HAP-1 (cell line): Measurements from ENCODE around the gene MTA2.
"Not testable (repeated sequence)": the region's sequence is repeated elsewhere in the genome, so short reads cannot be mapped to it uniquely, and the experiment has no call there.

ENCODE experiments used
- DNase-seq, 2 experiments: peaks; one replicate each; pipeline ENCODE4 v3.0.0-alpha.2; 2016 to 2020; ENCODE audit warnings: low spot score in 2 of 2
- H3K27me3 ChIP-seq: fragments of 250-450 bp; sonication (Bioruptor Pico); 2 replicates; pipeline ENCODE4 v1.5.1; 2020; ENCODE audit warnings: low read depth, mild to moderate bottlenecking, moderate library complexity
- H3K36me3 ChIP-seq: fragments of 250-450 bp; sonication (Bioruptor Pico); replicated peaks from 2 replicates; pipeline ENCODE4 v1.5.1; 2020; ENCODE audit warnings: mild to moderate bottlenecking
- H3K4me1 ChIP-seq: fragments of 250-450 bp; sonication (Bioruptor Pico); 2 replicates; pipeline ENCODE4 v1.5.1; 2020; ENCODE audit warnings: mild to moderate bottlenecking
- H3K4me3 ChIP-seq: fragments of 250-450 bp; sonication (Bioruptor Pico); 2 replicates; pipeline ENCODE4 v1.5.1; 2020; ENCODE audit warnings: mild to moderate bottlenecking, moderate library complexity
- H3K9me3 ChIP-seq: fragments of 250-450 bp; sonication (Bioruptor Pico); 2 replicates; pipeline ENCODE4 v1.5.1; 2020; ENCODE audit warnings: mild to moderate bottlenecking, moderate library complexity
- in situ Hi-C: fragments of 300-500 bp; cut with MboI; formaldehyde crosslinking; loops from 3 replicates; pipeline ENCODE4 v1.14.3; 2020; ENCODE audit warnings: low sequenced_read_pairs, inconsistent platforms, mixed read lengths

MTA2 gene

DNA sequence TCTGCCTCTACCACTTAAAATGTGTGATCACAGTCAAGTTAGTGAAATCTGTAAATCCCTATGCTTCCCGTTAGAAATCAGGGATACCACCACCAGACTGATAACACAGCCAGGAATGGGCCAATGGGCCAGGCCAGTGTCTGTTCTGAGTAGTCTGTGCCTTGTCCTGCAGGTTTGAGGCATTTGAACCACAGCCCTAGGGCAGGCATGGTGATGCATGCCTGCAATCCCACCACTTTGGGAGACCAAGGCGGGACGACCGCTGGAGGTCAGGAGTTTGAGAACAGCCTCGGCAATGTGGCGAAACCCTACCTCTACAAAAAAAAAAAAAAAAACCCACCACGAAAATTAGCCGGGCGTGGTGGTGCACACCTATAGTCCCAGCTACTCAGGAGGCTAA lies 43.0 kb downstream of the MTA2 start:
- H3K36me3 ChIP-seq: peaks cover 73% of the 10 kb centered on the region
- in situ Hi-C loops: no loop called here

GRCh38 chr11:62556875-62557631 lies 44.6 kb downstream of the MTA2 start:
- Histone ChIP-seq H3K9me3 (no peaks in the 10 kb centered on the region), H3K36me3 (peaks cover 57% of the 10 kb centered on the region), H3K4me3 (no peak overlapping the region), H3K4me1 (peaks cover 18% of the 10 kb centered on the region), H3K27me3 (no peaks in the 10 kb centered on the region)
- no peak for DNase-seq
- in situ Hi-C loops: no loop called here

More for the DNA sequence above, 43.0 kb downstream of the MTA2 start:
- H3K9me3 ChIP-seq: no peaks in the 10 kb centered on the region
- H3K27me3 ChIP-seq: no peaks in the 10 kb centered on the region
- peaks cover 3% of the 10 kb centered on the region for H3K4me1 ChIP-seq
- DNase-seq: no peak
- H3K4me3 ChIP-seq: no peak overlapping the region

DNA sequence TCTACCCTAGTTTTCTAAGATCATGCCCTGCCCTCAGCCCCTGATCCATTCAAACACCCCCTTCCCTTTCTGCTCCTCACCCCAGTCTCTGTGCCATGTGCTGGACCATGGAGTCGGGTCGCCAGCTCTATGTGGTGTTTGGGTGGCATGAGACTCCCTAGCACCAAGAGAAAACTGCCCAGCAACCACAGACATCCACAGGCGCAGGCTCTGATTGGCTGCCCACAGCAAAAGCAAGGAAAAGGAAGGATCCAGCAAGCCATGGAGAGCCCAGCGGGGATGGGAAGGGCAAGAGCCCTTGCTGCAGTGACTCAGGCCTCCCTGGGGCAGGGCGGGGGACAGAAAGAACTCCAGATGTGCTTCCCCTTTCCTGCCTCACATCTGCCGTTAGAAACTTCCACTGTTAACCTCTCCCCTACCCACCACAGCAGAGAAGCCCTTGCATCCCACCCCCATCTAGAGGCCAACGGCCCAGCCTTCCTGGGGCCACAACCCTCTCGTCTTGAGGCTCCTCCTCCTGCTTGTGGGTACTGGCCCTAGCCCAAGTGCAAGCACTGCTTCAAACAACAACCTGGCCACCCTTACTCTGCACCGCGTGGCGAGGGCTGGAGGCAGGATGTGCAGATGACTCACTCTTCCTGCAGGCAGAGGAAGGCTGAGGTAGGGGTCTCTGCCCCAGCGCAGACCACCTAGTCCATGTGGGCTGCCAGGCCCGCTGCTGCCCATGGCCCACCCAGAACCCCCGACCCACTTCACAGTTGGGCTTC lies 45.4 kb downstream of the MTA2 start:
- Histone ChIP-seq H3K36me3 (peaks cover 52% of the 10 kb centered on the region), H3K4me3 (no peak overlapping the region), H3K4me1 (peaks cover 24% of the 10 kb centered on the region), H3K27me3 (no peaks in the 10 kb centered on the region), H3K9me3 (no peaks in the 10 kb centered on the region)
- in situ Hi-C loops: no loop called here
- peak in 1 of 2 experiments; percentile 67 for DNase-seq

- H3K9me3 ChIP-seq: no peaks in the 10 kb centered on the region
- H3K4me1 ChIP-seq: peaks cover 21% of the 10 kb centered on the region
- DNase-seq: peak in 1 of 2 experiments; percentile 21
- no peak overlapping the region for H3K4me3 ChIP-seq
- in situ Hi-C loops: no loop called here
- no peaks in the 10 kb centered on the region for H3K27me3 ChIP-seq
- peaks cover 45% of the 10 kb centered on the region for H3K36me3 ChIP-seq
Measured at GRCh38 chr11:62555464-62556107, 46.1 kb downstream of the MTA2 start.

DNA sequence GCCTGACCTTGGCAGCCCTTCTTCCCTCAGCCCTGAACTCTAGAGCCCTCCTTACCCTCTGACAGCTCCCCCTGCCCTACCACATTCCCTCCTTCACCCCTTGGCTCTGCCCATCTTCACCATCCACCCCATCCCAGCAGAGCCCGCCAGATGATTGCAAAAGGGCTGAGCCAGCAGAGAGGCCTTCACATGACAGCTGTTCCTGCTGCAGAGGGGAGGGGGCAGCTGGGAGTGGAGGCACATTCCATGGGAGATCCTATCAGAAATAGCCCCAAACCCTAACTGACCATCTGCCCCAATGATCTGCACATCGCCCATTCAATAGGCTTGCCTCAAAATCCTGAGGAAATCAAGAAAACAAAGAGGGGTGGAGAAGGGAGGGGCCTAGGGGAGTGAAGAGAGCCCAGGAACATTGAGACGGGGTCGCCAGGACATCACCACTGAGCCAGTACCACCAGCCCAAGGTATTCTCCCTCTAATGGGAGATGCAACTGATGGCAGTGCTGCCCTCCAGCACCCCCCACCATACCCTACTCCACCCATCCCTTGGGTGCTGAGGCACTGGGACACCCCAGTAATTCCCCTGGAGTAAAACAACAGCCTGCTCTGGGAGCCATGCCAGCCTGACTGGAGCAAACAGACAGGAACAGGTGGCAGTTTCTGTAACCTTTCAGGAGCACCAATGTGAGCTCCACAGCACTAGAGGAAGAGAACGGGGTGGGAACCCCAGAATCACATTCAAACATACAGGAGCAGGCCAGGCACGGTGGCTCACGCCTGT lies 47.1 kb downstream of the MTA2 start:
- Histone ChIP-seq H3K9me3 (no peaks in the 10 kb centered on the region), H3K4me3 (no peak overlapping the region), H3K36me3 (peaks cover 35% of the 10 kb centered on the region), H3K27me3 (no peaks in the 10 kb centered on the region), H3K4me1 (peaks cover 21% of the 10 kb centered on the region)
- in situ Hi-C loops: no loop called here
- no peak for DNase-seq

- DNase-seq: no peak
- Histone ChIP-seq H3K27me3 (no peaks in the 10 kb centered on the region), H3K9me3 (no peaks in the 10 kb centered on the region), H3K4me3 (no peak overlapping the region), H3K36me3 (peaks cover 28% of the 10 kb centered on the region), H3K4me1 (peaks cover 21% of the 10 kb centered on the region)
- in situ Hi-C loops: no loop called here
Measured at GRCh38 chr11:62553839-62554361, 47.8 kb downstream of the MTA2 start.

DNA sequence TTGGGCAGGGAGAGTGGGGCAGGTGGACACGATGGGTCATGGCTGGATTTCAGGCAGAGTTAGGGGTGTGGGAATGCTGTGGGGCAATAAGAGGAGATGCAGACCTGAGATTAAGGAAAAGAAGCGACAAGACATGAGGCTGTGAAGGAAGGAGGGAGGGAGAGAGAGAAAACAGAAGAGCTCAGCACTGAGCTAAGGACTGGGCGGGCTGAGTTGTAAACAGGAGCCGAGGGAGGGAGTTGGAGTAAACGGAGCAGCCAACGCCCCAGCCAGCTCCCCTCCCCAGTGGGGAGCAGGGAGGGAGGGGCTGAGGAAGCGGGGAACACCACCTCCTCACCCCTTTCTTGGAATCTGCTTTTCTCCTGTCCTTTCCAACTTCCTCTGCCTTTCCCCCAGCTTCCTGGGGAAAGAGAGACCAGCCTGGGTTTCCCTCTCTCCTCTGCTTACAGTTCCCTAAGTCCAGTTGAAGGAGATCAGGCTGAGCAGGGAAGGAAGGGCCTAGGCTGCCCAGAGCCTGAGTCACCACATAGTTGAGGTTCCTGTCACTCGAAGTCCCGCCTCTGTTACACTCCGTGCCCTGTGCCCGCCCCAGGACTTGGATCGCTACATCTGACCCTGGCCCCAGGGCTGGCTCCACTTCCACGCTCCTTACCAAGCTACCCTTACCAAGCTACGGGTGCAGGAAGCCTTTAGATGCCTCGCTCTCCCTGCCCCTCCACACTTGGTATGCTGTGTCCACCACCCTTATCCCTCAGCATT lies 48.4 kb downstream of the MTA2 start:
- Histone ChIP-seq H3K9me3 (no peaks in the 10 kb centered on the region), H3K4me3 (no peak overlapping the region), H3K4me1 (peaks cover 21% of the 10 kb centered on the region), H3K36me3 (peaks cover 23% of the 10 kb centered on the region), H3K27me3 (no peaks in the 10 kb centered on the region)
- DNase-seq: peak in 1 of 2 experiments; percentile 67
- in situ Hi-C loops: no loop called here

DNA sequence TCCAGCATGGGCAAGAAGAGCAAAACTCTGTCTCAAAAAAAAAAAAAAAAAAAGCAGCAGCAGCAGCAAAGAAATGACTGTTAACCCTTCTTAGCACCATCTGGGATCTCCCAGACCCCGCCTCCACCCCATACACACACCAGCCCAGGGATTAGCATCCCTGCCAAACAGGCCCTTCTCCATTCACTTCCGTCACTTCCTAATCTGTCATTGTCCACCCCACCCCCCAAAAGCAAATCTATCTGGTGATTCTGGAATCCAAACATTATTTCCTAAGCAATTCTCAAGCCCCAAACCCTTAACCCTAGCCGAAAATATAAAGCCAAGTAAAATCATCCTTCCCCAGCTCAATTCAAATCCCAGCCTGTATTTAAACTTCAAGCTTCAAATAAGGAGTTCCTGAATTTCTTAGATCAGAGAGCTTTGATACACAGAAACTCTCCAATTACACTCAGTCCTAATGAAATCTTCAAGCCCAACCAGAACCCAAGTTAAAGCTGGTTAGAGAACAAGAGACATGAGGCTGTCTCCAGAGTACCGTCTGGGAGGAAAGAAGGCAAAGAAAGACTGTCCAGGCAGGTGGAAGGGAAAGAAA lies 49.1 kb downstream of the MTA2 start:
- Histone ChIP-seq H3K27me3 (no peaks in the 10 kb centered on the region), H3K4me3 (no peak overlapping the region), H3K36me3 (peaks cover 16% of the 10 kb centered on the region), H3K9me3 (no peaks in the 10 kb centered on the region), H3K4me1 (peaks cover 21% of the 10 kb centered on the region)
- DNase-seq: peak in 1 of 2 experiments; percentile 72
- in situ Hi-C loops: no loop called here

DNA sequence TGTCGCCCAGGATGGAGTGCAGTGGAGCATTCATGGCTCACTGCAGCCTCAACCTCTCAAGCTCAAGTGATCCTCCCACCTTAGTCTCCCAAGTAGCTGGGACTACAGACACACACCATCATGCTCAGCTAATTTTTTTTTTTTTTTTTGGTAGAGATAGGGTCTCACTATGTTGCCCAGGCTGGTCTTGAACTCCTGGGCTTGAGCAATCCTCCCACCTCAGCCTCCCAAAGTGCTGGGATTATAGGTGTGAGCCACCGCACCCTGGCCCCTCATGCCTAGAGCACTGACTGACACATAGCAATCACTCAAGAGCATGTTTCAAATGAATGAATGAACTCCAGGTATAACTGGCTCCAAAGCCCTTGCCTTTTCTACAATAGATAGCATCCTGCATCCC lies 51.2 kb downstream of the MTA2 start:
- DNase-seq, H3K36me3 ChIP-seq, H3K9me3 ChIP-seq, H3K4me3 ChIP-seq, in situ Hi-C loops, H3K27me3 ChIP-seq: not testable (repeated sequence)
- H3K4me1 ChIP-seq: peaks cover 26% of the 10 kb centered on the region

GRCh38 chr11:62548545-62549335 lies 52.9 kb downstream of the MTA2 start:
- DNase-seq: no peak
- H3K4me1 ChIP-seq: peaks cover 35% of the 10 kb centered on the region
- H3K36me3 ChIP-seq: peaks cover 3% of the 10 kb centered on the region; the same call in 1 of the 2 replicates
- H3K27me3 ChIP-seq: no peaks in the 10 kb centered on the region
- no peaks in the 10 kb centered on the region for H3K9me3 ChIP-seq
- in situ Hi-C loops: loop anchor here (10.0 kb wide), 1 partner anchor 124 kb away; no protein-coding TSS in a partner anchor
- H3K4me3 ChIP-seq: no peak overlapping the region

DNA sequence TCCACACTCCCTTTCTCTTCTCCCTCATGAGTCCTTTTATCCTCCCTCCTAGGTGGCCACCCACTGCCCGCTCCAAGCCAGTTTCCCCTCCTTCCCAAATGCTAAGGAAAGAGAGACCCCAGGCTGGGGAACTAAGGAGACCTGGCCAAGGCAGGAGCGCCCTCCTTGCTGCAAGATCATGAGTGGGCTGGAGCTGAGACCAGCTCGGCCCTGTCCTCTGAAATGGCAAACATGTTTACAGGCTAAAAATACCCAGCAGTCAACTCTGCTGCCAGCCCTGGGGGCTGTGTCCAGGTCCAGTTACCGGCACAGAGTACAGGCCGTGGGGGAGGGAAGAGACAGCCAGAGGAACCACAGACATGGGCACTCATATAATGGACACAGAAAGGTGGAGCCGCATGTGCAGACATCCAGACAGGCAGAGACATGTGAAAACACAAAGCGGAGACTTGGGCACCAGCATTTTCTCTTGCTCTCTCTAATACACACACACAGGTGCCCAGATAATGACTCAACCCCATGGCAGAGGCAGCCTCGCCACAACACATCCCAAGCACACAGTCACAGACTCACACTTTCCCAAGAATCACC lies 53.9 kb downstream of the MTA2 start:
- in situ Hi-C loops: loop anchor here (10.0 kb wide), 1 partner anchor 123 kb away; no protein-coding TSS in a partner anchor
- no peak overlapping the region for H3K4me3 ChIP-seq

More for the DNA sequence above, 53.9 kb downstream of the MTA2 start:
- H3K27me3 ChIP-seq: no peaks in the 10 kb centered on the region
- H3K4me1 ChIP-seq: peaks cover 35% of the 10 kb centered on the region
- H3K36me3 ChIP-seq: peaks cover 3% of the 10 kb centered on the region; the same call in 1 of the 2 replicates
- DNase-seq: no peak
- no peaks in the 10 kb centered on the region for H3K9me3 ChIP-seq
